GM18951 (cell line): ENCODE measurements around the gene ADGRF1.

Experiments
- POLR2A ChIP-seq: IDR thresholded peaks from 4 replicates; pipeline ENCODE4 v1.6.1; 2011; ENCODE audit warnings: mild to moderate bottlenecking; ENCODE audit not compliant: insufficient read length, insufficient read depth; ENCODE audit errors: extremely low read depth
- in situ Hi-C: fragments of 300-500 bp; cut with MboI; formaldehyde crosslinking; loops from one replicate; pipeline ENCODE4 v1.12.0; 2022; ENCODE audit warnings: low sequenced_read_pairs, mixed read lengths, inconsistent platforms; ENCODE audit not compliant: unreplicated experiment

The ADGRF1 gene

GRCh38 chr6:47047479-47048407 is 5.6 kb upstream of the ADGRF1 start:
- in situ Hi-C loops = loop anchor here (25.0 kb wide), 1 partner anchor 210 kb away; no protein-coding TSS in a partner anchor
- TF ChIP-seq POLR2A = no peak

- in situ Hi-C loops = loop anchor here (25.0 kb wide), 1 partner anchor 210 kb away; no protein-coding TSS in a partner anchor
- TF ChIP-seq POLR2A = no peak
Measured at GRCh38 chr6:47047097-47047478, 5.0 kb upstream of the ADGRF1 start.

DNA sequence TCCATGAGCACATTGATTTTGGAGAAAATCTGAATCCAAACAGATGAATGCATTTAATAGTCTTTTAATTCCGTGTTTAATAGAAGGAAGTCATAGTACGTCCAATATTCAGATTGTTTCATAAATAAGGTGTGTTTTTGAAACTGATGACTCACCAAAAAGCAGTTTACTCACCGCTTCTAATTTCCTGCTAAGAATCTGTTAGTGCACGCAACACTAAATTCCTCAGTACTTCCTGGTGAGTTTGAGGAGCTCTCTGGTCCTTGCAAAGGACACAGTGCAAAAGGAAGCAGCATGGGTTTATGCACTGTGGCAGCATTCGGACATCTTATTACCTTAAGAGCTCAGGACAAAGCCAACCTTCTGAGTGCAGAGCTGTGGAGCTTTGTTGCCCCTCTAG is 2.3 kb upstream of the ADGRF1 start:
- TF ChIP-seq POLR2A = no peak
- in situ Hi-C loops = loop anchor here (25.0 kb wide), 1 partner anchor 207 kb away; no protein-coding TSS in a partner anchor

DNA sequence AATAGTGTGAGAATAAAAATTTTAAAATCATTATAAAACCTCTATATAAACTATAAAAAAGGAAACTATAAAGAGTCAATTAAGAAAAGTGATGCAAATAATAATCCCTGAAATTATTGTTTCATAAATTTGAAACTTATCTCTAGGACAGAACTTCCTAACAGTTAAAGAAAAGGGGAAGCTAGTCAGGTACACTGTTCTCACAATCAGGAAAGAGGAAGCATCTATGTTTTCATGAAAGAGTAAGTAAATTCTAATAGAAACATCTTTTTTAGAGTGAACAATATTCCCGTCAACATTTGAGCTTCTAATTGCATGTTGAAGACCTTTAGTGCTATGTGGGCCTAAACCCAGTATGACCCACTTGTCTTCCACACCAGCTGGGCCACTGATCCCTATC is 1.2 kb upstream of the ADGRF1 start:
- in situ Hi-C loops = loop anchor here (25.0 kb wide), 1 partner anchor 206 kb away; no protein-coding TSS in a partner anchor

GRCh38 chr6:47041741-47042140 is 391 bp downstream of the ADGRF1 start:
- no peak for TF ChIP-seq POLR2A
- in situ Hi-C loops = loop anchor here (25.0 kb wide), 1 partner anchor 204 kb away; no protein-coding TSS in a partner anchor

More for the DNA sequence above, 1.2 kb upstream of the ADGRF1 start:
- no peak for TF ChIP-seq POLR2A

- in situ Hi-C loops = loop anchor here (25.0 kb wide), 1 partner anchor 198 kb away; no protein-coding TSS in a partner anchor
- TF ChIP-seq POLR2A = no peak
Measured at GRCh38 chr6:47034926-47035325, 7.2 kb downstream of the ADGRF1 start.

DNA sequence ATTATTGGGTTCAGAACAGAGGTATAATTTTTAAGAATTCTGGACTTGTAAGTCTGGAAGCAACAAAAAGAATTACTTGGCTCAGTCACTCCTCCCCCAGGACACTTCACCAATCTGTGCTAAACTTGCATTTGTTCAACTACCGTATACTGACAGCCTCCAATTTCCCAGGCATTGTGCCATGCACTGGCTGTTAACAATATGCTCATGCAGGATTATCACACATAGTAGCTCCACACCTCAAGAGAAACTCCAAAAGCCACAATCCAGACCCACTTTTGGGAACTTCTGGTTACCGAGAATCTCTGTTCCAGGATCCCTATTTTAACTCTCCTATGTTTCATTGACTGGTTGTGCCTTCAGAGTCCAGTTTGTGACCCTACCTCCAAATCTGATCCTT is 7.7 kb downstream of the ADGRF1 start:
- in situ Hi-C loops = loop anchor here (25.0 kb wide), 1 partner anchor 197 kb away; no protein-coding TSS in a partner anchor
- TF ChIP-seq POLR2A = no peak

DNA sequence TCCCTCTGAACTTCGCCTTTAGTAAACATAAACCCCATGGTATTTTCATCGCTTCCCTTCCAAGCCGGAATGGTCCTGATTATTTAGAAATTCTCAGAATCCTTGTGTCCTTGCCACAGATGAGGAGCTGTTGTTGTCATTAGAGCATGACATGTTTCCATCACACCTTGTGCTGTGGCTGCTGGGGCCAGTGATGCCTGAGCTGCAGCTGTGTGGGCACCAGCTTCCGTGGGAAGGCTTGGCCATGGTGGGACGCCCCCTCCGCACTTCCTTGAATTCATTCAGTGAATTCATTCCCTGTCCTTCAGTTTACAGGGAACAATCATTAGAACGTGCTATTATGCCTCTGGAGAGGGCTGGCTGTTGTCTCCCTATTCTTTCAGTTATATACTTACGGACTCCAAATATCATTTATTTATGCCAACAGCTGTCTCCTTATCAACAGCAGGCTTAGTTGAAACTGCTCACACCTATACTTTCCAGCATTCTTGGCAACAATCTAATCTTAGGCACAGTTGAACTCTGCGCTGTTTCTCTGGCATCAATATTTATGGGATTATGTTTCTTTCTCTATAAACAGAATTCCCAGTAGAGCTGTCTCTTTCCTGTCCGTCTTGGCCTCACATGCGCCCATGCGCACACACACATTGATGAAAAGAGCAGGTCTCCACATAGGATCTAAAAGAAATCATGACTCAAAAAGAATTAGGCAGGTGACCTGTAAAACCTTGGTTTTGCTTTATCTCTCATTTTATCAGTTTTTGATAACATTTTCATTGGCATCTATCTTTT is 9.0 kb downstream of the ADGRF1 start:
- in situ Hi-C loops = loop anchor here (25.0 kb wide), 1 partner anchor 196 kb away; no protein-coding TSS in a partner anchor

DNA sequence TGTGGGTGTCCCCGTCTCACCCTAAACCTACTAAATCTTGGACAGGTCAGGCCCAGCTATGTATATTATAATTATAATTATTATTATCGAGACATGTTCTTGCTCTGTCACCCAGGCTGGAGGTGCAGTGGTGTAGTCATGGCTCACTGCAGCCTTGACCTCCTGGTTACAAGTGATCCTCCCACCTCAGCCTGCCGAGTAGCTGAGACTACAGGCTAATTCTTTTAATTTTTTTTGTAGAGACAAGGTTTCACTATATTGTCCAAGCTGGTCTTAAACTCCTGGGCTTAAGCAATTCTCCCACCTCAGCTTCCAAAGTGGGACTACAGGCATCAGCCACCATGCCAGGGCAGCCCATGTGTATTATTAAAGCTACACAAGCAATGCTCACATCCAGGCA is 10.5 kb downstream of the ADGRF1 start:
- TF ChIP-seq POLR2A = no peak
- in situ Hi-C loops = loop anchor here (25.0 kb wide), 1 partner anchor 194 kb away; no protein-coding TSS in a partner anchor

More for the DNA sequence above, 9.0 kb downstream of the ADGRF1 start:
- TF ChIP-seq POLR2A = no peak

DNA sequence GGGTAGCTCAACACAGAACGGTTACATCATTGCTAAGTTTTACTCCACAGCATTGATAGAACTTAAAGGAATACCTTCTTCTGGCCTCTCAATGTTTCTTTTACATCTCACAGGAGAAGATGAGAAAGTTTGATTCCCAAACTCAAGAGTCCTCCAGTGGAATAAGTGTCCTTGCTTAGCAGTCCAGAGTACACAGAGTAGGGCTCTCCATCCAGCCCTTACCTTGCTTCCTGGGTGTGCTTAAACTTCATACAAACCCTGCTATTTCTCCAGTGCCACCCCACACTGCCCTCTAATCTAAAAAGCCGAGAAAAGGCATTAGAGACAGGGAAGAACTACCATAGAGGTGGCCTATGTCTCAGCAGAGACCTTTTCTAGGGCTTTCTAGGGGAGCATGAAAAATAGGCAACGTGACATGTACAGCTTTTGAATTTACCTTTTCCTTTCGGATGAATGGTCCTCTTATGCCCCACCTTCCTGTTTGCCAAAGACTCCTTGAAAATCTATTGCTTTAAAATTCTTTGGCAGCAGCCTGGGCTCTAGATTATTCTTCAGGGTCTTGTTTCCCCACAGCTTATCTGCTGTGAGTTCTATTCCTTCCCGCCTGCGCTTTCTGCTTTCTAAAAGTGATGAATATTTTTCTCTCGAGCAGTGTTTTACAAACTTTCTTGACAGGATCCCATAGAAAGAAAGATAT is 12.1 kb downstream of the ADGRF1 start:
- TF ChIP-seq POLR2A = no peak
- in situ Hi-C loops = loop anchor here (25.0 kb wide), 1 partner anchor 193 kb away; no protein-coding TSS in a partner anchor

- in situ Hi-C loops = loop anchor here (25.0 kb wide), 1 partner anchor 192 kb away; no protein-coding TSS in a partner anchor
Measured at GRCh38 chr6:47028835-47029360, 13.2 kb downstream of the ADGRF1 start.

DNA sequence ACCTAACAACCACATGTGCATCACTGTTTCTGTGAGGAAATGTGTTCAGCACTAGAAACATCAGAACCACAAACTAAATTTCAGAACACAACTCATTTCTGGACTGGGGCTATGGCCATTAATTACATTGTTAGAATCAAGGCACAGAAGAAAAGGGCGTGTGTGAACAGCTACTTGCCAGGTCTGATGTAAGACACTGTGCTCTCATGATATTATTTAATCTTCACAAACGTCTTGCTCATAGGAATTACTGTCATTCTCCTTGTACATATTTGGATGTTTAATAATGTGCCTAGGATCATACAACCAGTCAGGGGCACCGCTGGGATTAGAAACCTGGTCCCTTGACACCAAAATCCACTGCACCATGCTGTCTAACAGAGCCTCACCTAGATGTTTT is 14.8 kb downstream of the ADGRF1 start:
- in situ Hi-C loops = loop anchor here (25.0 kb wide), 1 partner anchor 190 kb away; no protein-coding TSS in a partner anchor
- no peak for TF ChIP-seq POLR2A

More at GRCh38 chr6:47028835-47029360, 13.2 kb downstream of the ADGRF1 start:
- TF ChIP-seq POLR2A = no peak
